Transverse colon (tissue), 4 donors: Measurements from ENCODE around the gene OR52A5. TPM values are rescaled to one million over a fixed set of nuclear protein-coding genes. Genes with fewer than 3 reads are reported as not detected.

Experiments
- DNase-seq: peaks from one replicate; pipeline ENCODE4 v3.0.0-alpha.2; 2019
- H3K27ac ChIP-seq, 4 donors: fragments of 200-600 bp; sonication (generic); 2 replicates each; pipeline ENCODE4 v1.5.1; 2016 to 2018; ENCODE audit warnings: inconsistent platforms in 4 of 4
- H3K27me3 ChIP-seq: fragments of 200-600 bp; sonication (generic); 2 replicates; pipeline ENCODE4 v1.5.1; 2017; ENCODE audit warnings: inconsistent platforms
- H3K36me3 ChIP-seq, 4 donors: fragments of 200-600 bp; sonication (generic); 2 replicates each; pipeline ENCODE4 v1.5.1; 2017 to 2019; ENCODE audit warnings: inconsistent platforms in 4 of 4
- H3K4me1 ChIP-seq, 4 donors: fragments of 200-600 bp; sonication (generic); 2 replicates each; pipeline ENCODE4 v1.5.1; 2017 to 2020; ENCODE audit warnings: inconsistent platforms in 4 of 4
- H3K4me3 ChIP-seq, 4 donors: fragments of 200-600 bp; sonication (generic); 1 replicate in 1 of 4; 2 replicates in 3 of 4; pipeline versions ENCODE4 v1.5.1 to v1.6.1; 2017 to 2019; ENCODE audit warnings: inconsistent platforms in 4 of 4
- H3K9me3 ChIP-seq, 2 donors: fragments of 200-600 bp; sonication (generic); 2 replicates each; pipeline ENCODE4 v1.5.1; 2017 to 2019; ENCODE audit warnings: inconsistent platforms in 2 of 2
- CTCF ChIP-seq, 5 experiments: fragments of 200-600 bp in 3 of 5; fragments of 450-650 bp in 2 of 5; sonication (generic) in 3 of 5; IDR thresholded peaks; 1 replicate in 2 of 5; 2 replicates in 3 of 5; pipeline ENCODE4 v1.5.1; 2016 to 2017; ENCODE audit warnings: antibody characterized with exemption in 5 of 5, inconsistent platforms in 3 of 5, mild to moderate bottlenecking in 2 of 5, moderate library complexity in 1 of 5
- EP300 ChIP-seq: sonication (generic); formaldehyde crosslinking; IDR thresholded peaks from one replicate; pipeline ENCODE4 v1.6.1; 2017; ENCODE audit warnings: antibody characterized with exemption, low read depth
- POLR2A ChIP-seq: fragments of 450-650 bp; IDR thresholded peaks from one replicate; pipeline ENCODE4 v1.6.1; 2016; ENCODE audit warnings: antibody characterized with exemption, mild to moderate bottlenecking, moderate library complexity
- POLR2AphosphoS5 ChIP-seq, 3 donors: sonication (generic); formaldehyde crosslinking; IDR thresholded peaks; one replicate each; pipeline ENCODE4 v1.6.1; 2016; ENCODE audit warnings: antibody characterized with exemption in 3 of 3
- WGBS, 2 donors: methylation state at CpG; one replicate each; pipeline ENCODE4 v1.1.5; 2018; ENCODE audit warnings: low coverage in 1 of 2; 5-methylcytosine and 5-hydroxymethylcytosine counted together
- in situ Hi-C, 4 donors: fragments of 200-750 bp; cut with MboI; loops; one replicate each; pipeline versions ENCODE4 v1.15.0 to v1.15.1; 2017; ENCODE audit warnings: low sequenced_read_pairs in 3 of 4, low pct_ligation_motif_present in 1 of 4, low pct_unique_long_range_greater_than_20kb in 1 of 4
- intact Hi-C: fragments of 100-400 bp; cut with DNase I; formaldehyde crosslinking; loops from one replicate; pipeline ENCODE4 v1.15.1; 2023; ENCODE audit warnings: low total_unique reads
- total RNA-seq, 4 donors: library from RNA; depleted of rRNA; stranded (reverse); fragments of >200 nt; gene quantifications; one replicate each; pipeline ENCODE4 v1.1.0, GENCODE V29; 2016

OR52A5 gene
- total RNA-seq, 4 donors from 2014 or later: not detected

GRCh38 chr11:5129457-5129877 is 8.7 kb downstream of the OR52A5 start:
- no peak overlapping the region for H3K27ac ChIP-seq
- in situ Hi-C loops: no loop called here
- no peaks in the 10 kb centered on the region for H3K9me3 ChIP-seq
- TF ChIP-seq POLR2AphosphoS5 (IDR thresholded peaks at IDR 0.05) (no peak), EP300 (no peak), CTCF (IDR thresholded peaks at IDR 0.05) (no peak), POLR2A (no peak)
- H3K4me3 ChIP-seq: no peak overlapping the region
- WGBS, 2 donors: 49 to 54% methylated on average over 2 of the region's 2 CpGs
- H3K27me3 ChIP-seq: no peaks in the 10 kb centered on the region
- no peak for DNase-seq
- no peaks in the 10 kb centered on the region for H3K36me3 ChIP-seq
- intact Hi-C loops: no loop called here
- H3K4me1 ChIP-seq: no peaks in the 10 kb centered on the region

GRCh38 chr11:5124891-5125620 is 13.1 kb downstream of the OR52A5 start:
- in situ Hi-C loops (no loop called here), intact Hi-C loops (no loop called here)
- Histone ChIP-seq H3K9me3 (no peaks in the 10 kb centered on the region), H3K27me3 (no peaks in the 10 kb centered on the region), H3K27ac (no peak overlapping the region), H3K4me3 (no peak overlapping the region), H3K4me1 (no peaks in the 10 kb centered on the region), H3K36me3 (no peaks in the 10 kb centered on the region)
- no peak for DNase-seq
- 62 to 68% methylated on average over 4 of the region's 4 CpGs for WGBS, 2 donors
- no peak for TF ChIP-seq POLR2A
- TF ChIP-seq EP300: no peak
- TF ChIP-seq POLR2AphosphoS5 (IDR thresholded peaks at IDR 0.05): no peak
- TF ChIP-seq CTCF (IDR thresholded peaks at IDR 0.05): no peak

- DNase-seq: peak; percentile 48
- in situ Hi-C loops: no loop called here
- Histone ChIP-seq H3K27ac (no peak overlapping the region), H3K27me3 (no peaks in the 10 kb centered on the region), H3K9me3 (no peaks in the 10 kb centered on the region), H3K36me3 (no peaks in the 10 kb centered on the region), H3K4me1 (no peaks in the 10 kb centered on the region), H3K4me3 (no peak overlapping the region)
- WGBS, 2 donors: 0 to 8% methylated on average over 2 to 4 of the region's 4 CpGs
- intact Hi-C loops: no loop called here
- TF ChIP-seq CTCF (IDR thresholded peaks at IDR 0.05): peak; percentile 48 to 74 (median 70)
- TF ChIP-seq POLR2AphosphoS5 (IDR thresholded peaks at IDR 0.05): no peak
- TF ChIP-seq EP300: no peak
- TF ChIP-seq POLR2A: no peak
Measured at GRCh38 chr11:5123802-5124521, 14.2 kb downstream of the OR52A5 start.

GRCh38 chr11:5118893-5119292 is 19.3 kb downstream of the OR52A5 start:
- no peaks in the 10 kb centered on the region for H3K9me3 ChIP-seq
- no peak for DNase-seq
- H3K27me3 ChIP-seq: no peaks in the 10 kb centered on the region
- no peak overlapping the region for H3K4me3 ChIP-seq
- in situ Hi-C loops: no loop called here
- H3K36me3 ChIP-seq: no peaks in the 10 kb centered on the region
- TF ChIP-seq POLR2AphosphoS5 (IDR thresholded peaks at IDR 0.05): no peak
- no peak for TF ChIP-seq EP300
- TF ChIP-seq CTCF (IDR thresholded peaks at IDR 0.05): no peak
- no peak for TF ChIP-seq POLR2A
- WGBS, 2 donors: 42 to 50% methylated on average over 1 of the region's 1 CpG
- H3K4me1 ChIP-seq: no peaks in the 10 kb centered on the region
- no peak overlapping the region for H3K27ac ChIP-seq
- intact Hi-C loops: no loop called here
